ENCODE measurements around the gene RAPGEF4.
A peak's percentile ranks its signal among the peaks of the same experiment; 100 is the strongest.

RAPGEF4 gene

GRCh38 chr2:173021939-173022371 is 286.3 kb downstream of the RAPGEF4 start:
- Histone ChIP-seq H3K27me3 (replicated peaks; ENCODE audit: control insufficient read depth, insufficient read depth, low read length, poor library complexity, severe bottlenecking) (no peaks in the 10 kb centered on the region), H3K27ac (ENCODE audit: insufficient read depth, low read length, poor library complexity, severe bottlenecking) (no peak overlapping the region), H3K9me3 (ENCODE audit: control insufficient read depth, low read length) (no peaks in the 10 kb centered on the region), H3K4me3 (ENCODE audit: insufficient read depth, low read depth, low read length, poor library complexity, severe bottlenecking) (no peak overlapping the region), H3K36me3 (ENCODE audit: control insufficient read depth, insufficient read depth, low read length) (no peaks in the 10 kb centered on the region), H3K4me1 (ENCODE audit: control insufficient read depth, insufficient read depth, low read length, poor library complexity, severe bottlenecking) (no peaks in the 10 kb centered on the region)
- no peak for DNase-seq

- H3K4me1 ChIP-seq (ENCODE audit: control insufficient read depth, insufficient read depth, low read length, poor library complexity, severe bottlenecking) = peaks cover 3% of the 10 kb centered on the region
- no peak overlapping the region for H3K27ac ChIP-seq (ENCODE audit: insufficient read depth, low read length, poor library complexity, severe bottlenecking)
- H3K36me3 ChIP-seq (ENCODE audit: control insufficient read depth, insufficient read depth, low read length) = no peaks in the 10 kb centered on the region
- no peaks in the 10 kb centered on the region for H3K27me3 ChIP-seq (replicated peaks; ENCODE audit: control insufficient read depth, insufficient read depth, low read length, poor library complexity, severe bottlenecking)
- no peak overlapping the region for H3K4me3 ChIP-seq (ENCODE audit: insufficient read depth, low read depth, low read length, poor library complexity, severe bottlenecking)
- DNase-seq = no peak
- H3K9me3 ChIP-seq (ENCODE audit: control insufficient read depth, low read length) = no peaks in the 10 kb centered on the region
Measured at GRCh38 chr2:173023718-173024117, 288.1 kb downstream of the RAPGEF4 start.

- Histone ChIP-seq H3K36me3 (ENCODE audit: control insufficient read depth, insufficient read depth, low read length) (no peaks in the 10 kb centered on the region), H3K9me3 (ENCODE audit: control insufficient read depth, low read length) (no peaks in the 10 kb centered on the region), H3K27ac (ENCODE audit: insufficient read depth, low read length, poor library complexity, severe bottlenecking) (no peak overlapping the region), H3K4me1 (ENCODE audit: control insufficient read depth, insufficient read depth, low read length, poor library complexity, severe bottlenecking) (peaks cover 3% of the 10 kb centered on the region), H3K4me3 (ENCODE audit: insufficient read depth, low read depth, low read length, poor library complexity, severe bottlenecking) (no peak overlapping the region), H3K27me3 (replicated peaks; ENCODE audit: control insufficient read depth, insufficient read depth, low read length, poor library complexity, severe bottlenecking) (no peaks in the 10 kb centered on the region)
- DNase-seq = no peak
Measured at GRCh38 chr2:173026479-173026878, 290.8 kb downstream of the RAPGEF4 start.

GRCh38 chr2:173027181-173028128 is 291.8 kb downstream of the RAPGEF4 start:
- no peak overlapping the region for H3K27ac ChIP-seq (ENCODE audit: insufficient read depth, low read length, poor library complexity, severe bottlenecking)
- peak; percentile 32 to 59 (median 44) for DNase-seq
- no peaks in the 10 kb centered on the region for H3K36me3 ChIP-seq (ENCODE audit: control insufficient read depth, insufficient read depth, low read length)
- no peak overlapping the region for H3K4me3 ChIP-seq (ENCODE audit: insufficient read depth, low read depth, low read length, poor library complexity, severe bottlenecking)
- H3K9me3 ChIP-seq (ENCODE audit: control insufficient read depth, low read length) = no peaks in the 10 kb centered on the region
- H3K27me3 ChIP-seq (replicated peaks; ENCODE audit: control insufficient read depth, insufficient read depth, low read length, poor library complexity, severe bottlenecking) = no peaks in the 10 kb centered on the region
- H3K4me1 ChIP-seq (ENCODE audit: control insufficient read depth, insufficient read depth, low read length, poor library complexity, severe bottlenecking) = peaks cover 3% of the 10 kb centered on the region

- no peak for DNase-seq
- no peaks in the 10 kb centered on the region for H3K27me3 ChIP-seq (replicated peaks; ENCODE audit: control insufficient read depth, insufficient read depth, low read length, poor library complexity, severe bottlenecking)
- peaks cover 3% of the 10 kb centered on the region for H3K4me1 ChIP-seq (ENCODE audit: control insufficient read depth, insufficient read depth, low read length, poor library complexity, severe bottlenecking)
- H3K36me3 ChIP-seq (ENCODE audit: control insufficient read depth, insufficient read depth, low read length) = no peaks in the 10 kb centered on the region
- H3K27ac ChIP-seq (ENCODE audit: insufficient read depth, low read length, poor library complexity, severe bottlenecking) = no peak overlapping the region
- no peaks in the 10 kb centered on the region for H3K9me3 ChIP-seq (ENCODE audit: control insufficient read depth, low read length)
- no peak overlapping the region for H3K4me3 ChIP-seq (ENCODE audit: insufficient read depth, low read depth, low read length, poor library complexity, severe bottlenecking)
Measured at GRCh38 chr2:173028141-173028540, 292.5 kb downstream of the RAPGEF4 start.

- no peaks in the 10 kb centered on the region for H3K36me3 ChIP-seq (ENCODE audit: control insufficient read depth, insufficient read depth, low read length)
- H3K9me3 ChIP-seq (ENCODE audit: control insufficient read depth, low read length) = no peaks in the 10 kb centered on the region
- no peak overlapping the region for H3K4me3 ChIP-seq (ENCODE audit: insufficient read depth, low read depth, low read length, poor library complexity, severe bottlenecking)
- H3K4me1 ChIP-seq (ENCODE audit: control insufficient read depth, insufficient read depth, low read length, poor library complexity, severe bottlenecking) = peaks cover 3% of the 10 kb centered on the region
- H3K27ac ChIP-seq (ENCODE audit: insufficient read depth, low read length, poor library complexity, severe bottlenecking) = no peak overlapping the region
- no peak for DNase-seq
- no peaks in the 10 kb centered on the region for H3K27me3 ChIP-seq (replicated peaks; ENCODE audit: control insufficient read depth, insufficient read depth, low read length, poor library complexity, severe bottlenecking)
Measured at GRCh38 chr2:173028671-173029070, 293.0 kb downstream of the RAPGEF4 start.

- no peak overlapping the region for H3K27ac ChIP-seq (ENCODE audit: insufficient read depth, low read length, poor library complexity, severe bottlenecking)
- H3K36me3 ChIP-seq (ENCODE audit: control insufficient read depth, insufficient read depth, low read length) = no peaks in the 10 kb centered on the region
- H3K4me3 ChIP-seq (ENCODE audit: insufficient read depth, low read depth, low read length, poor library complexity, severe bottlenecking) = no peak overlapping the region
- H3K27me3 ChIP-seq (replicated peaks; ENCODE audit: control insufficient read depth, insufficient read depth, low read length, poor library complexity, severe bottlenecking) = no peaks in the 10 kb centered on the region
- DNase-seq = no peak
- no peaks in the 10 kb centered on the region for H3K9me3 ChIP-seq (ENCODE audit: control insufficient read depth, low read length)
- peaks cover 3% of the 10 kb centered on the region for H3K4me1 ChIP-seq (ENCODE audit: control insufficient read depth, insufficient read depth, low read length, poor library complexity, severe bottlenecking)
Measured at GRCh38 chr2:173030561-173031490, 295.2 kb downstream of the RAPGEF4 start.

GRCh38 chr2:173032032-173032431 is 296.4 kb downstream of the RAPGEF4 start:
- DNase-seq = no peak
- Histone ChIP-seq H3K27me3 (replicated peaks; ENCODE audit: control insufficient read depth, insufficient read depth, low read length, poor library complexity, severe bottlenecking) (no peaks in the 10 kb centered on the region), H3K27ac (ENCODE audit: insufficient read depth, low read length, poor library complexity, severe bottlenecking) (no peak overlapping the region), H3K36me3 (ENCODE audit: control insufficient read depth, insufficient read depth, low read length) (no peaks in the 10 kb centered on the region), H3K4me3 (ENCODE audit: insufficient read depth, low read depth, low read length, poor library complexity, severe bottlenecking) (no peak overlapping the region), H3K4me1 (ENCODE audit: control insufficient read depth, insufficient read depth, low read length, poor library complexity, severe bottlenecking) (peaks cover 3% of the 10 kb centered on the region), H3K9me3 (ENCODE audit: control insufficient read depth, low read length) (no peaks in the 10 kb centered on the region)

GRCh38 chr2:173033084-173033483 is 297.4 kb downstream of the RAPGEF4 start:
- Histone ChIP-seq H3K27ac (ENCODE audit: insufficient read depth, low read length, poor library complexity, severe bottlenecking) (no peak overlapping the region), H3K27me3 (replicated peaks; ENCODE audit: control insufficient read depth, insufficient read depth, low read length, poor library complexity, severe bottlenecking) (no peaks in the 10 kb centered on the region), H3K4me3 (ENCODE audit: insufficient read depth, low read depth, low read length, poor library complexity, severe bottlenecking) (no peak overlapping the region), H3K4me1 (ENCODE audit: control insufficient read depth, insufficient read depth, low read length, poor library complexity, severe bottlenecking) (no peaks in the 10 kb centered on the region), H3K9me3 (ENCODE audit: control insufficient read depth, low read length) (no peaks in the 10 kb centered on the region), H3K36me3 (ENCODE audit: control insufficient read depth, insufficient read depth, low read length) (no peaks in the 10 kb centered on the region)
- DNase-seq = no peak

All from effector memory CD4-positive, alpha-beta T cell (primary cell).